ENCODE data around the gene PARD3.
"Not testable (repeated sequence)": the region's sequence is repeated elsewhere in the genome, so short reads cannot be mapped to it uniquely, and the experiment has no call there.

The PARD3 gene

DNA sequence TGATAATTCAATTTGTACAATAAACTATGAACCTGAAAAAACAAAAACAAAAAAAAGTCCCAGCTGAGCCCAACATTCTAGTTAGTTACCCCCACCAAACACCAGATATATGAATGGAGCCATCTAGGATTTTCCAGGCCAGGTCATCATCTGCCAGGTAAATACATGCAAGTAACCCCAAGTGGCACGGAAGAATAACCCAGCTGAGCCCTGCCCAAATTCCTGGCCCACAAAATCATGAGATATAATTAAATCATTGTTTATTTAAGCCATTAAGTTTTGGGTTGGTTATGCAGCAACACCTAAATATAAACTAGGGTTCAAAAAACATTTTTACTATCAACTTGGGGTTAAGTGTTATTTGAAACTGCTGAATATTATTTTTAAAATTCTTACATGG is 19.0 kb downstream of the PARD3 start:
- DNase-seq = no peak

DNA sequence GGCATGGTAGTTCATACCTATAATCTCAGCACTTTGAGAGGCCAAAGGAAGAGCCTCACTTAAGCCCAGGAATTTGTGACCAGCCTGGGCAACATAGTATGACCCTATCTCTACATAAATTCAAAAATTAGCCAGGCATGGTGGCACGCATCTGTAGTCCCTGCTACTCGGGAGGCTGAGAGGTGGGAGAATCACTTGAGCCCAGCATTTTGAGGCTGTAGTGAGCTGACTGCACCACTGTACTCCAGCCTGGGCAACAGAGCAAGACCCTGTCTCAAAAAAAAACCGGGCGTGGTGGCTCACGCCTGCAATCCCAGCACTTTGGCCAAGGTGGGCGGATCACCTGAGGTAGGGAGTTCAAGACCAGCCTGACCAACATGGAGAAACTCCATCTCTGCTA is 19.8 kb downstream of the PARD3 start:
- no peak for DNase-seq

DNA sequence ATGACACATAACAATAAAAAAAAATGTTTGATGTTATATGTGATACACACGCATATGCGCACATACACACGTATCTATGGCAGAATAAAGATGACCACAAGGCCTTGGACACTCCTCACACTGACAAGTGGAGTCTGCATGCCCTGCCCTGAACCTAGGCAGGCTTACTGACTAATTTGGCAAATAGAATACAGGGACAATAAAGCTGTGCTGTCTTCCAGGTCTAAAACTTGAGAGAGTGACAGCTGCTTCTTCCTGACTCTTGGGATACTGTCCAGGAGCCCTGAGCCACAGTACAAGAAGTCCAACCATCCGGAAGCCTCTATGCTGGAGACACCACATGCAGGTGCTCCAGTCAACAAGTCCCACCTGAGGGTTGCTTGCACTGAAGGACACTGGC is 20.3 kb downstream of the PARD3 start:
- DNase-seq = no peak

DNA sequence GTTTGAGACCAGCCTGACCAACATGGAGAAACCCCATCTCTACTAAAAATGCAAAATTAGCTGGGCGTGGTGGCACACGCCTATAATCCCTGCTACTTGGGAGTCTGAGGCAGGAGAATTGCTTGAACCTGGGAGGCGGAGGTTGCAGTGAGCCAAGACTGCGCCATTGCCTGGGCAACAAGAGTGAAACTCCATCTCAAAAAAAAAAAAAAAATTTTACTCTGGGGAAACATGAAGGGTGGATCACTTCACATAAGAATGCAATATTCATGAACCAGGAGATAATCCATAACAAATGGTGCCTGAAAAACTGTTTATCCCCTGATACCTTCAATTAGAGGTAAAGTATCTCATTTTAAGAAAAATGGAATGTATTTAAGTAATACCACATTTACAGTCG is 21.5 kb downstream of the PARD3 start:
- DNase-seq = not testable (repeated sequence)

DNA sequence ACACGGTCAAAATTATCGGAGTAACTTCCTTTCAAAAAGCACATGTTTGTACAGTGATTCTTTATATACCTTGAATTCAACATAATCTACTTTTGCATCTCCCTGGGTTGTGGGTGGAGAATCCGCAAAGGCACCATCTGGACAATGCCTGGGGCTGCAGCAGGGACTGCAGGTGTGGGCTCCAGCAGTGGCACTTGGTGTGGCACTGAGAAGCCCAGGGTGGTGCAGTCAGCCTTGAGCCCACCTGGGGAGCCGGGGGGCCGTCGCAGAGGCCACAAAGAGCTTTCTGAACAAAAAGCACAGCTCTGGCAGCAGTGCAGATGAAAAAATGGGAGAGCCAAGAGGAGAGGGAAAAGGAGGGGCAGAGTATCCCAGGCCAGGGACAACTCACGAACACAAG is 22.2 kb downstream of the PARD3 start:
- peak; percentile 24 to 62 for DNase-seq

DNA sequence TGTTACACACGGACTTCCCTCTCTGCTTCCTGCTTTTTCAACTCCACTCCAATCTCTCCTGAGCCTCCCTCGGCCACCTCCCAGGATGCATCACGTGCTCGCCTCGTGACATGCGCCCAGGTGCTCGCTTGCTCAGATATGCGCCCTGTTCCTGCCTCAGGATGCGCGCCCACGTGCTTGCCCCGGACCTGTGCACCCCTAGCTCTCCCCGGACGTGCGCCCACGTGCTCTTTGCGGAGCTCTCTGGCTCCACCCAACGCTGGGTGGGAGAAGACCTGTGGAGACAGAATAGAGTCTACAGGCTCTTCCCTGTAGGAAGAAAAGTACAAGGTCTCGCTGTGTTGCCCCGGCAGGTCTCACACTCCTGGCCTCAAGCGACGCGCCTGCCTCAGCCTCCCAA is 23.1 kb downstream of the PARD3 start:
- DNase-seq = no peak

DNA sequence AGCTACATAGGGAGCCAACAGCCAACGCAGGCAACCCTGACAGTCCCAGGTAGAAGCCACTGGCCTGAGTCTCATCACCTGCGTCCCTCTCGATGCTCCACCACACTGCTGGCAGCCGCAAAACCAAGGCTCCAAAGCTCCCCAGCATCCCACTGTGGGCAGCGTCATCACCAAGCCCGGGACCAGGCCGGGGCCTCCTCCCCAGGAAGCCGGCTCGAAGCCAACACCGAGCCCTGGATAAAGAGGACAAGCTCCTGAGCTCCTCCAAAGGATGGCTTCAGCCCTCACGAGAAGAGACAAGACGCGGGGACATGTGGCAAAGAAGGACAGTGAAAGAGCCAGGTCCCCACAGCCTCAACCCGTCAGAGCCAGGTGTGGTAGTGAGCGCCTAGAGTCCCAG is 23.9 kb downstream of the PARD3 start:
- DNase-seq = no peak

DNA sequence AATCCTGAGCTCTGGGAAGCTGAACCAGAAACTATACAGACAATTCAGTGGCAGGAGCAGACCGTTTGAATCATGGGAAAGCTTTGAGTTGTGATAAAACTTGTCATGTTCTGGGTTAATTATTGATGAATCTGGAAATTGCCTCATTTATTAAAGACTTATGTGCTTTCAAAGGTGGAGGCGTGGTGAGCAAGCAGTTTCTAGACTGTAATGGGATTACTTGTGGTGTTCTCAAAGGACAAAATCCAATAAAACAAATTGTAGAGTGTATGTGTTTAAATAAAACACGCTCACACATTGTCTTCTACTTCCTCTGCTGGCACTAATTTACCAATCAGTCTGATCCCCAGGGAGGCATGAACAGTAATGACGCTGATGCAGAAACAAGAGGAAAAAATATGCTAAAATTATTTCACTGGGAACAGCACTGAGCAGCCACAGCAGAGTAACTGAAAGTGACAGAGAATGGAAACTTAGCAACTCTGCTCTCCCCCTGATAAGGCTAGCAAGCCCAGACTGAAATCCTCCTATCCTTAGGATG is 25.1 kb downstream of the PARD3 start:
- peak in 1 of 2 experiments; percentile 59 for DNase-seq

DNA sequence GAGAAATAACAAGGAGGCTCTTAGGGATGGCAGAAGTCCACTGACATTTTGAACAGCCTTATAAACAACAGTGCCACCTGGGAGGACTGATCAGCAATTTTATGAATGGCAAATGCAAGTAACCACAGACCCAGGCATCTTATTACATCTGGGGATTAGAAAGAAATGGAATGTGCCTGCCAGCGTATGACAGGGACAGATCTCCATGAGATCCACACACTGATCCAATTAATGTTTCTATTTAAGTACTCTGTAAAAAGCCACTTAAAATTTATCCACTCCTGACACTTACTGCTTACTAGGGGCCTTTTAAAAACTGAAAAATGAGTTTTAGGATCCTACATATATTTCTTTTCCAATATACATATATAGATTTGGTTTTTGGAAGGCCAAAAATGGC is 28.6 kb downstream of the PARD3 start:
- DNase-seq = no peak

DNA sequence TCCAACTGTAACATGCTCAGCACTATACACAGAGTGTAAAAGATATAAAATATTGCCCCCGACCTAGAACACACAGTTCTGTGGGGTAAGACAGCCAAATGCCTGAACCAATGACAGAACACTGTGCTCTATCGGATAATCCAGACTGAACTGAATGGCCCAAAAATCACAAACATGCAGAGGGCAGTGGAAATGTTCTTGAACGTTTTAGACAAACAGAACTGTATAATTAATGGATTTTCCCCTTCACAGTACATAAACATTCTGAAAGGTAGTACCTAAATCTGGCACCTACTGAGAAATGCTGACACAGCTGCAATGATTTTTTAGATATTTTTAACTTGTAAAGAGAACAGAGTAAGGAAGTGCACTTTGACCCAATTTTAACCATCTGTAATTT is 33.4 kb downstream of the PARD3 start:
- DNase-seq = peak in 1 of 2 experiments; percentile 44

DNA sequence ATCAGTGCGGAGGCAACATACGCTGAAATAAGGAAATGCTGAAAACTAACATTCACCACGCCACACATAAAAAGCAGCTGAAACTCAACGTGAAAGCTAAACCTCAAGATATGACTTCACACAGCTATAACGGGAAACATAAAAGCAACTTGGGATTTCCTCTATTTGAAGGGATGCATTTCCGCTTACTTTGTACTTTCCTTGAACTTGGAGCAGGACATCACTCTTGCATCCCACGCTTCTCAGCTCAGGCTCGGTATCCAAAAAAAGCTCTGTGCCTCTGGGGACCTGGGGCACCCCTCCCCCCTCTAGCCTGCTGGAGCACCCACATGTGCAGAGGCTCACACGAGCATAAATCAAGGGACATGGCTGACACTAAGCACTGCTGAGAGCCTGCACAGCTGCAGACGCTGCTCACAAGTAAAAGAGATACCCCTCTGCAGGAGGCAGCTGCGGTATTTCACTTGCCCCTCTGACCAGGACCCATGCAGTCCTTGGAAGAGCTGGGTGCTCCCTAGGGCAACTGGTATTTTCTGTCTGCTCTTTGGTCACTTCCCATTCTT is 34.2 kb downstream of the PARD3 start:
- no peak for DNase-seq

DNA sequence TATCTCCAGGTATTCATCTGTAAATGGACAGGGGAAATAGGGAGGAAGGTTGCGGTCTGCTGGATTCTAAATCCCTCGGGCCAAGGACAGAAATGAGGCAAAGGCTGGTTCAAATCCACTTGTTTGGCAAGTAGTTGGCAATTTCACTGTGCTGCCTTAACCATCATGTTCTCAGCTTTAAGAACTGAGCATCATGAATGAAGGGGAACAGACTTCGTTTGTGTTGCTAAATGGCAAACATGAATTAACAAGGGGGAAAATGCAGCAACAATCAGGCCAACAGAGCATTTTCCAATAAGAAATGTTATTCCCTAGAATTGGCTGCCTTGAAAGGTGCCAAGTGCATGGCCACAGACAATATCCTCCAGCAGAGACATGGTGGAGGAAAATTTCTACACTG is 36.9 kb downstream of the PARD3 start:
- no peak for DNase-seq

DNA sequence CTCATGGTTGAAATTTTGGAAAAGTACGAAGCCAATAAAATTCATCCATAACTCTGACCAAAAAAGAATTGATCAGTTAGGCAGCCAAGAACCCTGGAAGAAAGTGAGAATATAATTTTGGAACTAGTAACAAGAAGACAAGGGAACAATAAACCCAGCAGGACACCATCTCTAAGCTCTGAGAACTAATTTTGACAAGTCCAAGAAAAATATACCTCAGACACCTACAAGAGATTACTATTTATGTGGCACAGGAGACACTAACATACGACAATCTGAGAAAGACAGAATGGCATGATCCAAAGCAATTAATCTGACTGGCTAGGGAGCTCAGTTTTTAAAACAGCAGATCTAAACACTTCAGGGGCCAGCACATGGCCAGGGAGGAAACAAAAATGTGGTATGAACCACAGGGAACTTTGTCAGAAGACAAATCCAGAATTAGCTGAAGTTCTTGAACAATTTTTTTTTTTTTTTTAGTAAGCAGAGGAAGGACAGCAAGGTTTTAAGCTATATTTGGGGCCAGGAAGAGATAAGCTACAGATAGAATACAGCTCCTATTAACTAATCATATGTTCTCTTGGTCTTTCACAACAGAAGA is 38.9 kb downstream of the PARD3 start:
- DNase-seq = no peak

DNA sequence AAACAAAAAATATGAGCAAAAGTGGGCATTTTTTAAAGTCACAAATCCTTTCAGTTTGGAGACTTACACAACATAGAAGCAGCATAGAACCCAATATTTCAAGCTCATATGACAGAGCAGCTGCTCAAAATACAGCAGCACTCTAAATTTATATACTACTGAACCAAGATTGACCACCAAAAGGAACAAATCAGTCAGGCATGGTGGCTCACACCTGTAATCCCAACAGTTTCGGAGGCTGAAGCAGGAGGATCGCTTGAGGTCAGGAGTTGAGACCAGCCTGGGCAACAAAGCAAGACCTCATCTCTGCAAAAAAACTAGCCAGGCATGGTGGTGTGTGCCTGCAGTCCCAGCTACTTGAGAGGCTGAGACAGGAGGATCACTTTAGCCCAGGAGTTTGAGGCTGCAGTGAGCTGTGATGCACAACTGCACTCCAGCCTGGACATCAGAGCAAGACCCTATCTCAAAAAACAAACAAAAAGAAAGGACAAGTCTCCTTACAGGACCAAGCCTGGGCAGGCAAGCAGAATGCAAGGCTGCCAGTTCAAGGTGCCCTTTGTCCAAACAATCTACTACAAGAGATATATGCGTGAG is 40.0 kb downstream of the PARD3 start:
- no peak for DNase-seq

DNA sequence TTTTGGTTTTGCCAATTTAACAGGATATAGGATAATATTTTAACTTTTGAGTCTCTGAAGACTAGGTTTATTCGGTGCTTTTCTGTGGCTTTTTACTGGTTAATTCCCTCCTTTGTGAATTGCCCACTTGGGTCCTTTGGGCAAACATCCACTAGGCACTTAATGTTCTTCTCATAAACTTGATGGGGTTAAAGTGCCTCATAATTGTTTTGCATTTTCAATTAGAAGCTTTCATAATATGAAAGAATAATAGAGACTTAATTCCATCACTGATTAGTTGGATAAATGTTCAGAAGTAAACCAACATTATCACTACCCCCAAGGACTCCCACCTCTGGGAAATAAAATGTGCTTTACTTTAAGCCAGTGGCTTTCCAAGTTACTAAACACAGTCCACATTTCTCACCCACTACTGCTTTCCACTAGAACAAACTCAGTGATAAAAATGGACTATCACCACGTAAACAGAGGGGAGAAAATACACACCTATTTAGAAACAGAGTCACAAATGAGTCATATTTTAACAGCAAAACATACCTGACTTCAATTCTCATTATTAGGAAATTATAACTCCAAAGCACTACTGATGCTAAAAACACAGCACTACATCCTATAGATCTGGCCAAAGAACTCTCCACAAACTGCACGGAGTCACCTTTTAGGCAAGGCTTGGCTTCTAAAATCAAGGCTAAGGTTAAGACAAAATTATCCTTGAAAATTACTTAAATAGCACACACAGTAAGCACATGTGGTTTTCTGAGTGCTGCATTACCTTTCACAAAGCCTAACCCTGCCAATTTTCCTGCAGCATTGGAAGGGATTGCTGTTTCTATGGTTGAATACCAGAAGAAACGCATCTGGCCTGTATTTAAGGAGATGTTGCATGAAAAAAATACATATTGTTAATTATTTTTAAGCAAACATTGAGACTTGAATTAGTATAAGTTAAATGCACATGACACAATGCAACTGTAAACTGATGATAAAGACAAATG is 41.2 kb downstream of the PARD3 start:
- no peak for DNase-seq

DNA sequence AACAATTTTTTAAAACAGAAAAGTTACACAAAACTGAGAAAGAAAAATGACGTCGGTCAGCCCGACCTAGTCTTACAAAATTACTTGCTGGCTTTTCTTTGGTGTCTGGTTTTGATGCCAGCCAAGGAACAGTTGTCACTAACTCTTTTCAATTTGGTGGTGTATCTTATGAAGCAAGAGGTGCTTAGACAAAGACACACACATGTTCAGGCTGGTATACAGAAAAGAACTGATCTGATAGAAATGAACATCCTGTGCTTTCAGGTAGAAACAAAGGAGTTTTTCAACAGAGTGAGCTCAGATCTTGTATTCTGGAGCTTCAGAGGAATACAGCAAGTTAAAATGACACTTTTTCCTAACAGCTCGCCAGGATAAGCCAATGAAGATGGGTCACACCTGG is 43.6 kb downstream of the PARD3 start:
- DNase-seq = no peak

DNA sequence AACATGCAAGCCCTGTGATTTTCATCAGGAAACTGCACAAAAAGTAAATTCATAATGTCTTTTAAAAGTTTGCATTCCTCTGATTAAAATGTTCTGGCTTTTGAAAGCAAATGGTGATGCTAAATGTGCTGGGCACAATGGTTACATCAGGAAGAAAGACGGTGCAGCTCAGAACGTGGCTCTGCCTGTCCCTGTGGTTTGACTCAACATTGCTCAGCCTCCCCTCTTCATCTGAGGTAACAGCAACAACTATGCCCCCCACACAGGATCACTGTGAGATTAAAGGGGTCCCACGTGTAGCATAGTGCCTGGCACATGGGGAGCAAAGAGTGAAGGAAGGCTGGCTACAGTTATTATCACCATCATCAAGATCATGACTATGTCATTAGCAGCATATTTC is 44.0 kb downstream of the PARD3 start:
- DNase-seq = no peak

DNA sequence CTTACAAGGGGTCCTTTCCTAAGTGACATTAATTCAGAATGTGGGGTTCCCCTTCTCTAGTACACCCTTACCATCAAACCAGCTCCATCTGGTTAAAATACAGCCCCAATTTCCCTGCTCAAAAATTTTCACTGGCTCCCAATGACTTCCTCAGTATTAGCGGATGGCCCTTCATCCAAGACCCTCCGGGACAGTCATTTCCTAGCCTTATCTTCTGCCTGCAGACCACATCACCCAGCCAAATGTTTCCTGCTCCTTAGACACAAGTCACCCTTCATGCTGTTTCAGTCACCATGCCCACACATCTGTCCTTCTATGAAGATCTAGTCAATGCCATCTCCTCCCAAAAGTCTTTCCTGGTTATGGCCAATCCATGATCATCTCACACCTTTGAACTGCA is 45.2 kb downstream of the PARD3 start:
- DNase-seq = no peak

DNA sequence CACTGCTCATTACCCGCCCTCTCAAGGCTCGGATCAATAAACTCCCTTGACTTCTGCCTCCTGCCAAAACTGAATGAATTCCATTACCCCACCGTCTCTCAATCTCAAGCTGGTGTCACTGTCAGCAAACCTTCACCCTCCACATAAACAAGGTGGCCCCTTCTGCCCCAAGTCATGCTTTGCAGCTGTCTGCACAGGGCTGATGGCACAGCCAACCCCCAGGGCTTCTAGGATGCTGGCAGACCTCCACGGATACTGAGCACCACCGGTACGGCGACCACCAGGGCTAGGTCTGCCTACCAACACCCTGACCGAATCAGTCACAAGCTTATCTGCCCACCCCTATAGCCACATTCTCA is 46.1 kb downstream of the PARD3 start:
- DNase-seq = no peak

DNA sequence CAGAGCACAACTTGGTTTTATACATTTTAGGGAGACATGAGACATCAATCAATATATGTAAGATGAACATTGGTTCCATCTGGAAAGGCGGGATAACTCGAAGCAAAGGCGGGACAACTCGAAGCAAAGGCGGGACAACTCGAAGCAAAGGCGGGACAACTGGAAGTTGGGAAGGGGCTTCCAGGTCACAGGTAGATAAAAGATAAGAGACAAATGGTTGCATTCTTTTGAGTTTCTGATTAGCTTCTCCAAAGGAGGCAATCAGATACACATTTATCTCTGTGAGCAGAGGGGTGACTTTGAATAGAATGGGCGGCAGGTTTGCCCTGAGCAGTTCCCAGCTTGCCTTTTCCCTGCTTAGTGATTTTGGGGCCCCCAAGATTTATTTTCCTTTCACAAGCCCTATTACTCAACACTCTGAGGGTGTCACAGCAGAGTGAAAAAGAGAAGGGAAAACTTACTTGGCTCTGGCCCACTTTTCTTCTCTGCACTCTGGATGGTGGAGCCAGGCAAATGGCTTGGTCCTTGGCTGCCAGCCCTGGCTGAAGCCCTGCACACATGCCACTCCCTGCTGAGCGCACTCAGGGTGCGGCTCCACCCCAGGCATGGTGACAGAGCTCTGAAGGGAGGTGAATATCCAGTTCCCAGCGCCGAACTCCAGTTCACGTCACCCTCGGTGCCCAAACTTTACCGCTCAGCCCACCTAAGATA is 46.7 kb downstream of the PARD3 start:
- DNase-seq = peak; percentile 28 to 81

DNA sequence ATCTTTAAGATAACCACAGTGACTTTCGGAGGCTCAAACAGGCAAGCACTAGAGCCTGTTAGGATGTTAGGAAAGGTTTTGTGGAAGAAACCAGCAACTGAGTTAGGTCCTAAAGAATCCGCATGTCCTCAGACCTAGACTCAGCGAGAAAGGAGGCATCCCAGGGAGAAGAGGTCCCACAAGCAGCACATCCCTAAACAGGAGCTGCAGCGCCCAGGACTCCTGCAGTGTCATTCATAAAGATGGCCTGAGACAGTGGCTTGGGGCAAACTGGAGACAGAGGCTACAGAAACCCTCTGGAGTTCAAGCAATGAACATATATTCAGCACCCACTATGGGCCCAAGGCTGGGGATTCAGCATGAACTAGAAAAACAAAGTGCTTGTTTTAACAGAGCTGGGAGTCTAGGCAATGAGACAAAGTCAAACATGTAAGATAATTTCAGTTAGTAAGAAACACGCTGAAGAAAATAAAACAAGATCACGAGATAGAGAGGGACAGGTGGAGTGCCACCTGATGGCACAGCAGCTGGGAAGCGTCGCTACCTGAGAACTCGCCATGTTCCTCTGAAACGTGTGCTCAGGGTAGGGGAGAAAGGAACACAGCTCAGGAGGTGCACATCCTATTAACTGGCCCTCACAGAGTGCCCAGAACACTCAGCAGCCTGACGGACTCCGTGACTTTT is 48.1 kb downstream of the PARD3 start:
- peak in 1 of 2 experiments; percentile 29 for DNase-seq

DNA sequence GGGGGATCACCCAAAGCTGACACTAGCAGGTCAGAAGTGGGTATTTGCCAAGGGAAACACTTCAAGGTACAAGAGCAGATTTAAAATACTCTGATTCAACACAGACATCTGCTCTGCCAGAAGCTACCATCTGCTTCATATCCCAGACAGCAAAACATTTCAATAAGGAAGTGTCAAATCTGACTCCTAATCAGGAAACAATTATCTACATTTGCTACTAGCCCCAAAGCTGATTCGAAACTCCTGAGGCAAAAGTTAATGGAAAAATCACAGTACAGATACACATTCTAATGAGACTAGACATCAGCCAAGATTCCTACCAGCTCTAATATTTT is 48.9 kb downstream of the PARD3 start:
- DNase-seq = peak in 1 of 2 experiments; percentile 69
